SK-N-SH treated with all-trans-retinoic acid at 6 μM for 48 hours (cell line): ENCODE measurements around the gene MLLT11.
"Not testable (repeated sequence)": the region's sequence is repeated elsewhere in the genome, so short reads cannot be mapped to it uniquely, and the experiment has no call there.

Experiments
- BACH2 ChIP-seq: fragments of 250-450 bp; sonication (Bioruptor Pico); IDR thresholded peaks from 2 replicates; pipeline ENCODE4 v1.9.0; 2021; ENCODE audit warnings: mild to moderate bottlenecking, borderline replicate concordance
- CSDC2 ChIP-seq: fragments of 250-450 bp; sonication (Bioruptor Pico); IDR thresholded peaks from 2 replicates; pipeline ENCODE4 v1.5.0; 2020; ENCODE audit warnings: mild to moderate bottlenecking, moderate library complexity
- CSRNP3 ChIP-seq: fragments of 250-450 bp; sonication (Bioruptor Pico); IDR thresholded peaks from 2 replicates; pipeline ENCODE4 v1.5.1; 2021; ENCODE audit warnings: mild to moderate bottlenecking, moderate library complexity
- ESRRG ChIP-seq: fragments of 250-450 bp; sonication (Bioruptor Pico); IDR thresholded peaks from 2 replicates; pipeline ENCODE4 v1.6.1; 2021; ENCODE audit warnings: mild to moderate bottlenecking
- OSR1 ChIP-seq: fragments of 250-450 bp; sonication (Bioruptor Pico); IDR thresholded peaks from 2 replicates; pipeline ENCODE4 v1.8.0; 2022; ENCODE audit warnings: moderate library complexity, mild to moderate bottlenecking, inconsistent platforms
- PPARA ChIP-seq: fragments of 250-450 bp; sonication (Bioruptor Pico); IDR thresholded peaks from 2 replicates; pipeline ENCODE4 v1.5.0; 2020; ENCODE audit warnings: mild to moderate bottlenecking, borderline replicate concordance
- RARB ChIP-seq: fragments of 250-450 bp; sonication (Bioruptor Pico); IDR thresholded peaks from 2 replicates; pipeline ENCODE4 v1.8.0; 2021; ENCODE audit warnings: mild to moderate bottlenecking, moderate library complexity
- TCF4 ChIP-seq: fragments of 250-450 bp; sonication (Bioruptor Pico); IDR thresholded peaks from 2 replicates; pipeline ENCODE4 v1.8.0; 2021; ENCODE audit warnings: mild to moderate bottlenecking, moderate library complexity, borderline replicate concordance
- ZFP3 ChIP-seq: fragments of 250-450 bp; sonication (Bioruptor Pico); IDR thresholded peaks from 2 replicates; pipeline ENCODE4 v1.5.0; 2020; ENCODE audit warnings: mild to moderate bottlenecking, moderate library complexity
- ZFP30 ChIP-seq: fragments of 450-650 bp; formaldehyde crosslinking; IDR thresholded peaks from 2 replicates; pipeline ENCODE4 v1.5.0; 2022; ENCODE audit warnings: mild to moderate bottlenecking, moderate library complexity
- ZNF8 ChIP-seq: fragments of 450-650 bp; formaldehyde crosslinking; IDR thresholded peaks from 2 replicates; pipeline ENCODE4 v1.5.0; 2020; ENCODE audit warnings: mild to moderate bottlenecking, moderate library complexity

GRCh38 chr1:151097426-151097825 lies 37.2 kb downstream of the MLLT11 start:
- not testable (repeated sequence) for TF ChIP-seq BACH2; PPARA; OSR1; ZNF8 (CRISPR knock-in tag); TCF4 (CRISPR knock-in tag); RARB (CRISPR knock-in tag); ZFP3 (CRISPR knock-in tag); ESRRG (CRISPR knock-in tag); CSRNP3 (CRISPR knock-in tag); ZFP30; CSDC2 (CRISPR knock-in tag)
